ENCODE measurements around the gene KATNAL1. TPM values are rescaled to one million over a fixed set of nuclear protein-coding genes. Genes with fewer than 3 reads are reported as not detected.

The KATNAL1 gene
- total RNA-seq, 4 donors from 2014 or later, result 5.9 to 9.4 (median 7.5) TPM

GRCh38 chr13:30345426-30346100 lies 38.2 kb upstream of the KATNAL1 start:
- no peak for TF ChIP-seq EP300 (IDR thresholded peaks at IDR 0.05)
- TF ChIP-seq POLR2A (IDR thresholded peaks at IDR 0.05), result no peak
- no peak for TF ChIP-seq POLR2AphosphoS5 (IDR thresholded peaks at IDR 0.05)
- TF ChIP-seq CTCF (IDR thresholded peaks at IDR 0.05), result no peak

GRCh38 chr13:30341815-30342570 lies 34.6 kb upstream of the KATNAL1 start:
- Histone ChIP-seq H3K4me1 (peaks cover 49% of the 10 kb centered on the region), H3K27me3 (no peaks in the 10 kb centered on the region), H3K27ac (peak overlapping the region; percentile 73), H3K36me3 (no peaks in the 10 kb centered on the region), H3K9me3 (no peaks in the 10 kb centered on the region), H3K4me3 (no peak overlapping the region)
- 33% methylated on average over 9 of the region's 9 CpGs for WGBS
- TF ChIP-seq POLR2AphosphoS5 (IDR thresholded peaks at IDR 0.05) (peak in 1 of 3 donors; percentile 24), EP300 (IDR thresholded peaks at IDR 0.05) (no peak)
- peak; percentile 91 to 92 for DNase-seq (ENCODE audit: low spot score in 2 of 2)

More at GRCh38 chr13:30345426-30346100, 38.2 kb upstream of the KATNAL1 start:
- H3K27me3 ChIP-seq, result no peaks in the 10 kb centered on the region
- 100% methylated on average over 1 of the region's 1 CpG for WGBS
- no peaks in the 10 kb centered on the region for H3K9me3 ChIP-seq
- no peak for DNase-seq (ENCODE audit: low spot score in 2 of 2)
- no peak overlapping the region for H3K27ac ChIP-seq
- H3K4me1 ChIP-seq, result peaks cover 22% of the 10 kb centered on the region
- no peak overlapping the region for H3K4me3 ChIP-seq
- no peaks in the 10 kb centered on the region for H3K36me3 ChIP-seq

- H3K27ac ChIP-seq, result peak overlapping the region; percentile 73
- H3K36me3 ChIP-seq, result no peaks in the 10 kb centered on the region
- 44% methylated on average over 10 of the region's 10 CpGs for WGBS
- peaks cover 49% of the 10 kb centered on the region for H3K4me1 ChIP-seq
- no peaks in the 10 kb centered on the region for H3K27me3 ChIP-seq
- H3K4me3 ChIP-seq, result no peak overlapping the region
- no peak for TF ChIP-seq EP300 (IDR thresholded peaks at IDR 0.05)
- TF ChIP-seq POLR2AphosphoS5 (IDR thresholded peaks at IDR 0.05), result peak in 1 of 3 donors; percentile 41
- peak in 1 of 2 donors; percentile 86 for DNase-seq (ENCODE audit: low spot score in 2 of 2)
- H3K9me3 ChIP-seq, result no peaks in the 10 kb centered on the region
Measured at GRCh38 chr13:30340331-30341250, 33.2 kb upstream of the KATNAL1 start.

GRCh38 chr13:30339738-30340330 lies 32.5 kb upstream of the KATNAL1 start:
- TF ChIP-seq EP300 (IDR thresholded peaks at IDR 0.05), result no peak
- TF ChIP-seq POLR2AphosphoS5 (IDR thresholded peaks at IDR 0.05), result no peak
- TF ChIP-seq CTCF (IDR thresholded peaks at IDR 0.05), result no peak
- Histone ChIP-seq H3K27me3 (no peaks in the 10 kb centered on the region), H3K36me3 (no peaks in the 10 kb centered on the region), H3K4me1 (peaks cover 49% of the 10 kb centered on the region), H3K27ac (peak overlapping the region; percentile 73), H3K9me3 (no peaks in the 10 kb centered on the region), H3K4me3 (no peak overlapping the region)
- WGBS, result 73% methylated on average over 12 of the region's 12 CpGs
- DNase-seq (ENCODE audit: low spot score in 2 of 2), result no peak

- Histone ChIP-seq H3K4me1 (peaks cover 49% of the 10 kb centered on the region), H3K4me3 (no peak overlapping the region), H3K27me3 (no peaks in the 10 kb centered on the region), H3K36me3 (no peaks in the 10 kb centered on the region), H3K9me3 (no peaks in the 10 kb centered on the region), H3K27ac (no peak overlapping the region)
- DNase-seq (ENCODE audit: low spot score in 2 of 2), result no peak
- no peak for TF ChIP-seq POLR2A (IDR thresholded peaks at IDR 0.05)
- no peak for TF ChIP-seq CTCF (IDR thresholded peaks at IDR 0.05)
- TF ChIP-seq EP300 (IDR thresholded peaks at IDR 0.05), result no peak
- no peak for TF ChIP-seq POLR2AphosphoS5 (IDR thresholded peaks at IDR 0.05)
- 66% methylated on average over 3 of the region's 3 CpGs for WGBS
Measured at GRCh38 chr13:30338952-30339351, 31.6 kb upstream of the KATNAL1 start.

Measured in suprapubic skin (tissue), 4 donors.